ENCODE results near the gene COX17. TPM values are rescaled to one million over a fixed set of nuclear protein-coding genes. Genes with fewer than 3 reads are reported as not detected.

Gene COX17
- total and polyA plus RNA-seq, 2 donors (not counting 3 experiments of a cell fraction or from before 2014, with no cell fraction given) = 19.8 to 37.6 TPM

DNA sequence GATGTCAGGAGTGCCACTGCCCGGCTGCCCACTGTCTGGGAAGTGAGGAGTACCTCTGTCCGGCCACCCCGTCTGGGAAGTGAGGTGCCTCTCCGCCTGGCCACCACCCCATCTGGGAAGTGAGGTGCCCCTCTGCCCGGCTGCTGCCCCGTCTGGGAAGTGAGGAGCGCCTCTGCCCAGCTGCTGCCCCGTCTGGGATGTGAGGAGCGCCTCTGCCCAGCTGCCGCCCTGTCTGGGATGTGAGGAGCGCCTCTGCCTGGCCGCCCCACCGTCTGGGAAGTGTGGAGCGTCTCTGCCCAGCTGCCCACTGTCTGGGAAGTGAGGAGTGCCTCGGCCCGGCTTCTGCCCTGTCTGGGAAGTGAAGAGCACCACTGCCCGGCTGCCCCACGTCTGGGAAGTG is 3.3 kb downstream of the COX17 start:
- H4K20me1 ChIP-seq (replicated peaks; ENCODE audit: control insufficient read depth, extremely low read depth, insufficient read depth, low read length) = no peaks in the 10 kb centered on the region
- no peak overlapping the region for H3K27ac ChIP-seq (ENCODE audit: insufficient read depth, low read depth, low read length)
- TF ChIP-seq POLR2AphosphoS5 (IDR thresholded peaks at IDR 0.05; ENCODE audit: insufficient read depth, low read depth, low read length) = no peak
- TF ChIP-seq CTCF (IDR thresholded peaks at IDR 0.05; ENCODE audit: extremely low read depth in 1 of 2, insufficient read depth in 1 of 2, low read depth in 1 of 2, low read length in 2 of 2) = no peak
- no peak for TF ChIP-seq MYC (IDR thresholded peaks at IDR 0.05; ENCODE audit: low read depth, low read length)
- TF ChIP-seq JUN (IDR thresholded peaks at IDR 0.05; ENCODE audit: borderline replicate concordance, insufficient read depth, insufficient read length, low read depth) = no peak
- no peak for TF ChIP-seq GATA2 (IDR thresholded peaks at IDR 0.05; ENCODE audit: insufficient read depth, insufficient read length, low read depth, low read length)
- no peak for TF ChIP-seq EZH2 (IDR thresholded peaks at IDR 0.05; ENCODE audit: borderline replicate concordance, low read depth, low read length, severe bottlenecking)
- TF ChIP-seq POLR2A (IDR thresholded peaks at IDR 0.05; ENCODE audit: low read depth, low read length) = no peak
- TF ChIP-seq MAX (IDR thresholded peaks at IDR 0.05; ENCODE audit: insufficient read depth, insufficient read length) = no peak
- no peak for TF ChIP-seq FOS (IDR thresholded peaks at IDR 0.05; ENCODE audit: borderline replicate concordance, insufficient read depth, low read length)
- no peak overlapping the region for H2AFZ ChIP-seq (ENCODE audit: low read depth, low read length)
- H3K79me2 ChIP-seq (ENCODE audit: control insufficient read depth, insufficient read depth, low read length) = peaks cover 4% of the 10 kb centered on the region
- H3K27me3 ChIP-seq (ENCODE audit: control insufficient read depth in 2 of 2, insufficient read depth in 2 of 2, low read length in 2 of 2) = no peaks in the 10 kb centered on the region
- peaks cover 21% of the 10 kb centered on the region for H3K4me1 ChIP-seq (ENCODE audit: control insufficient read depth, extremely low read depth, insufficient read depth, low read length)
- intact Hi-C loops (cut with micrococcal nuclease) (no loop called here), dilution Hi-C loops (cut with MboI; ENCODE audit: extremely low pct_ligation_motif_present, low sequenced_read_pairs) (no loop called here)
- FAIRE-seq (no peak), DNase-seq (ENCODE audit: low read depth, low spot score) (no peak)
- BruUV-seq (replicated peaks) = no TSS peak
- H3K9me1 ChIP-seq (replicated peaks; ENCODE audit: control insufficient read depth, extremely low read depth, insufficient read depth, low read length) = no peaks in the 10 kb centered on the region
- H3K36me3 ChIP-seq (ENCODE audit: control insufficient read depth in 2 of 2, extremely low read depth in 1 of 2, insufficient read depth in 2 of 2, low read length in 2 of 2) = peaks cover 0 to 4% of the 10 kb centered on the region in 2 experiments
- no peak overlapping the region for H3K9ac ChIP-seq (replicated peaks; ENCODE audit: extremely low read depth, insufficient read depth, low read length)
- H3K4me2 ChIP-seq (ENCODE audit: insufficient read depth, low read length) = no peak overlapping the region
- POLR2A ChIA-PET = no interaction called here
- CTCF ChIA-PET = no interaction called here
- no peak overlapping the region for H3K4me3 ChIP-seq (replicated peaks in 1 of 3; ENCODE audit: insufficient read depth in 1 of 3, low read depth in 1 of 3, low read length in 3 of 3)
- H3K9me3 ChIP-seq (replicated peaks; ENCODE audit: control insufficient read depth, insufficient read depth, low read length) = no peaks in the 10 kb centered on the region
